KMS-11 (cell line): ENCODE data around the gene KCNMB4.

ENCODE experiments used
- H2AFZ ChIP-seq: fragments of 200-600 bp; sonication (generic); 2 replicates; pipeline ENCODE4 v1.6.1; 2016; ENCODE audit warnings: antibody characterized with exemption, mixed run types, low read depth
- H3K27ac ChIP-seq: fragments of 200-600 bp; sonication (generic); 2 replicates; pipeline ENCODE4 v1.6.1; 2016; ENCODE audit warnings: mild to moderate bottlenecking, mixed run types
- H3K27me3 ChIP-seq: fragments of 200-600 bp; sonication (generic); 2 replicates; pipeline ENCODE4 v1.6.1; 2017; ENCODE audit warnings: mild to moderate bottlenecking, low read depth, mixed run types, moderate library complexity; ENCODE audit not compliant: insufficient read depth
- H3K36me3 ChIP-seq: fragments of 200-600 bp; sonication (generic); 2 replicates; pipeline ENCODE4 v1.6.1; 2017; ENCODE audit warnings: mild to moderate bottlenecking, mixed run types; ENCODE audit not compliant: insufficient read depth
- H3K4me1 ChIP-seq: fragments of 200-600 bp; sonication (generic); 2 replicates; pipeline ENCODE4 v1.6.1; 2016; ENCODE audit warnings: mild to moderate bottlenecking, low read depth, mixed run types; ENCODE audit not compliant: poor library complexity, severe bottlenecking
- H3K4me2 ChIP-seq: fragments of 200-600 bp; sonication (generic); 2 replicates; pipeline ENCODE4 v1.7.0; 2016; ENCODE audit warnings: mild to moderate bottlenecking, mixed run types
- H3K4me3 ChIP-seq: fragments of 200-600 bp; sonication (generic); IDR thresholded peaks from 2 replicates; pipeline ENCODE4 v1.6.1; 2017; ENCODE audit warnings: low read depth, low read length, mixed read lengths; ENCODE audit not compliant: insufficient read depth
- H3K79me2 ChIP-seq: fragments of 200-600 bp; sonication (generic); 2 replicates; pipeline ENCODE4 v1.6.1; 2016; ENCODE audit warnings: low read depth, mixed run types; ENCODE audit not compliant: insufficient read depth
- H3K9ac ChIP-seq: fragments of 200-600 bp; sonication (generic); 2 replicates; pipeline ENCODE4 v1.6.1; 2016; ENCODE audit warnings: mild to moderate bottlenecking, mixed run types
- H4K20me1 ChIP-seq: fragments of 200-600 bp; sonication (generic); 2 replicates; pipeline ENCODE4 v1.6.1; 2016; ENCODE audit warnings: mild to moderate bottlenecking, mixed run types; ENCODE audit not compliant: insufficient read depth
- CTCF ChIP-seq: fragments of 200-600 bp; sonication (generic); conservative IDR thresholded peaks from 2 replicates; pipeline ENCODE4 v1.6.1; 2017; ENCODE audit warnings: low read depth, mild to moderate bottlenecking, antibody characterized with exemption, low read length, moderate library complexity, mixed read lengths

The KCNMB4 gene

GRCh38 chr12:70393787-70394499, 27.9 kb downstream of the KCNMB4 start:
- no peak overlapping the region for H3K4me3 ChIP-seq
- H2AFZ ChIP-seq: no peak overlapping the region
- no peaks in the 10 kb centered on the region for H3K27me3 ChIP-seq
- no peaks in the 10 kb centered on the region for H3K36me3 ChIP-seq
- H3K4me1 ChIP-seq: no peaks in the 10 kb centered on the region
- no peak for TF ChIP-seq CTCF
- H3K9ac ChIP-seq: no peak overlapping the region
- no peaks in the 10 kb centered on the region for H3K79me2 ChIP-seq
- no peak overlapping the region for H3K27ac ChIP-seq
- H4K20me1 ChIP-seq: no peaks in the 10 kb centered on the region
- no peak overlapping the region for H3K4me2 ChIP-seq

GRCh38 chr12:70398002-70398401, 31.9 kb downstream of the KCNMB4 start:
- H2AFZ ChIP-seq: no peak overlapping the region
- no peak overlapping the region for H3K4me3 ChIP-seq
- no peaks in the 10 kb centered on the region for H4K20me1 ChIP-seq
- no peak overlapping the region for H3K4me2 ChIP-seq
- no peak for TF ChIP-seq CTCF
- no peaks in the 10 kb centered on the region for H3K79me2 ChIP-seq
- no peaks in the 10 kb centered on the region for H3K27me3 ChIP-seq
- H3K9ac ChIP-seq: no peak overlapping the region
- no peak overlapping the region for H3K27ac ChIP-seq
- H3K36me3 ChIP-seq: no peaks in the 10 kb centered on the region
- H3K4me1 ChIP-seq: no peaks in the 10 kb centered on the region

GRCh38 chr12:70398862-70399261, 32.8 kb downstream of the KCNMB4 start:
- H3K36me3 ChIP-seq: no peaks in the 10 kb centered on the region
- H3K9ac ChIP-seq: no peak overlapping the region
- no peak overlapping the region for H3K4me3 ChIP-seq
- H3K4me1 ChIP-seq: no peaks in the 10 kb centered on the region
- no peak overlapping the region for H2AFZ ChIP-seq
- no peaks in the 10 kb centered on the region for H4K20me1 ChIP-seq
- H3K4me2 ChIP-seq: no peak overlapping the region
- no peak overlapping the region for H3K27ac ChIP-seq
- TF ChIP-seq CTCF: no peak
- H3K27me3 ChIP-seq: no peaks in the 10 kb centered on the region
- H3K79me2 ChIP-seq: no peaks in the 10 kb centered on the region

- no peaks in the 10 kb centered on the region for H3K27me3 ChIP-seq
- H3K27ac ChIP-seq: no peak overlapping the region
- H3K9ac ChIP-seq: no peak overlapping the region
- H3K36me3 ChIP-seq: no peaks in the 10 kb centered on the region
- no peak overlapping the region for H2AFZ ChIP-seq
- no peaks in the 10 kb centered on the region for H3K79me2 ChIP-seq
- TF ChIP-seq CTCF: no peak
- no peak overlapping the region for H3K4me3 ChIP-seq
- H4K20me1 ChIP-seq: no peaks in the 10 kb centered on the region
- no peak overlapping the region for H3K4me2 ChIP-seq
- H3K4me1 ChIP-seq: no peaks in the 10 kb centered on the region
These were observed 33.2 kb downstream of the KCNMB4 start for GRCh38 chr12:70399311-70399710.
